DMS 273 (cell line): ENCODE data around the gene ZIM2.
"Not testable (repeated sequence)": the region's sequence is repeated elsewhere in the genome, so short reads cannot be mapped to it uniquely, and the experiment has no call there.

ENCODE experiments used
- DNase-seq: peaks from one replicate; lab custom pipeline; 2025; ENCODE audit not compliant: unreplicated experiment; lab: John Stamatoyannopoulos, UW

Gene ZIM2

GRCh38 chr19:56840451-56841192, at the start of gene ZIM2, which contains the start of gene PEG3:
Gene ZIM2, minus strand, starts transcription at chr19:56840726. Its CDS starts 16,449 bp downstream, at chr19:56824277.
Gene PEG3, minus strand, starts transcription at chr19:56840726. Its CDS starts 16,071 bp downstream, at chr19:56824655.
- peak; percentile 96 for DNase-seq

- no peak for DNase-seq
Measured at GRCh38 chr19:56885173-56885985, 44.9 kb upstream of the ZIM2 start.

- no peak for DNase-seq
Measured at GRCh38 chr19:56884441-56884840, 43.9 kb upstream of the ZIM2 start.

GRCh38 chr19:56880592-56881190, 40.2 kb upstream of the ZIM2 start:
- no peak for DNase-seq

GRCh38 chr19:56877069-56877715, 36.7 kb upstream of the ZIM2 start:
- DNase-seq = no peak

- DNase-seq = no peak
Measured at GRCh38 chr19:56875717-56876116, 35.2 kb upstream of the ZIM2 start.

GRCh38 chr19:56874530-56874929, 34.0 kb upstream of the ZIM2 start:
- no peak for DNase-seq

GRCh38 chr19:56873493-56873892, 33.0 kb upstream of the ZIM2 start:
- no peak for DNase-seq

GRCh38 chr19:56869886-56870285, 29.4 kb upstream of the ZIM2 start:
- DNase-seq = no peak

- no peak for DNase-seq
Measured at GRCh38 chr19:56868446-56868845, 27.9 kb upstream of the ZIM2 start.

GRCh38 chr19:56866538-56866937, 26.0 kb upstream of the ZIM2 start:
- DNase-seq = peak; percentile 8

GRCh38 chr19:56864443-56865125, 24.1 kb upstream of the ZIM2 start:
- no peak for DNase-seq

- peak; percentile 40 for DNase-seq
Measured at GRCh38 chr19:56862741-56863140, 22.2 kb upstream of the ZIM2 start.

GRCh38 chr19:56860409-56860808, 19.9 kb upstream of the ZIM2 start:
- not testable (repeated sequence) for DNase-seq

- DNase-seq = no peak
Measured at GRCh38 chr19:56858026-56858425, 17.5 kb upstream of the ZIM2 start.

- no peak for DNase-seq
Measured at GRCh38 chr19:56856822-56857221, 16.3 kb upstream of the ZIM2 start.

GRCh38 chr19:56852361-56852760, 11.8 kb upstream of the ZIM2 start:
- DNase-seq = not testable (repeated sequence)

- no peak for DNase-seq
Measured at GRCh38 chr19:56848166-56848565, 7.6 kb upstream of the ZIM2 start.

- DNase-seq = peak; percentile 22
Measured at GRCh38 chr19:56842412-56842811, 1.9 kb upstream of the ZIM2 start.

- peak; percentile 60 for DNase-seq
Measured at GRCh38 chr19:56841193-56841543, 642 bp upstream of the ZIM2 start.
